Peyer's patch (tissue), 4 donors: ENCODE results near the gene PACSIN2.

Experiments used
- POLR2A ChIP-seq, 2 donors: fragments of 450-650 bp; IDR thresholded peaks; one replicate each; pipeline ENCODE4 v1.5.1; 2017; ENCODE audit warnings: antibody characterized with exemption in 2 of 2, mild to moderate bottlenecking in 2 of 2, moderate library complexity in 2 of 2
- TF ChIP-seq, protein P1 (sequence below), 6 experiments: fragments of 450-650 bp in 4 of 6; fragments of 200-600 bp in 2 of 6; sonication (generic) in 1 of 6; IDR thresholded peaks; one replicate each; pipeline ENCODE4 v1.5.1; 2017 to 2019; ENCODE audit warnings: antibody characterized with exemption in 6 of 6, mild to moderate bottlenecking in 3 of 6, moderate library complexity in 1 of 6

DNA sequence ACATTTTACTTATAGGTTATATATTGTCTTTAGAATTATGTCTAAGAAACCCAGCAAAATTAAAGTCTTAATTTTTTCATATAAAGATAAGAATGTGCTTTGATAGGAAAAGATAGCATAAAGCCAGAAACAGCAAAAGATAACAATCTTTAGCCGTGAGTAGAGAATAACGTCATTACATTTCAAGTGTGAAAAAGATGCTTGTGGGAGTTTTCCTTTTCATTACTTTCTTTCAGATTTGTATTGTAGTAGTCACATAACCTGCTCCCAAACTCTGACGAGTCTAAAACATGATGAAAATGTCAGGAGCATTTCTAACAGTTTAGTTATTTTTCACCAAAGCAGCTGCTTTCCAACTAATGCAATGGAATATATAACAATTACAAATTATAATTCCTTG lies 189.2 kb downstream of the PACSIN2 start:
- TF ChIP-seq, protein P1, sequence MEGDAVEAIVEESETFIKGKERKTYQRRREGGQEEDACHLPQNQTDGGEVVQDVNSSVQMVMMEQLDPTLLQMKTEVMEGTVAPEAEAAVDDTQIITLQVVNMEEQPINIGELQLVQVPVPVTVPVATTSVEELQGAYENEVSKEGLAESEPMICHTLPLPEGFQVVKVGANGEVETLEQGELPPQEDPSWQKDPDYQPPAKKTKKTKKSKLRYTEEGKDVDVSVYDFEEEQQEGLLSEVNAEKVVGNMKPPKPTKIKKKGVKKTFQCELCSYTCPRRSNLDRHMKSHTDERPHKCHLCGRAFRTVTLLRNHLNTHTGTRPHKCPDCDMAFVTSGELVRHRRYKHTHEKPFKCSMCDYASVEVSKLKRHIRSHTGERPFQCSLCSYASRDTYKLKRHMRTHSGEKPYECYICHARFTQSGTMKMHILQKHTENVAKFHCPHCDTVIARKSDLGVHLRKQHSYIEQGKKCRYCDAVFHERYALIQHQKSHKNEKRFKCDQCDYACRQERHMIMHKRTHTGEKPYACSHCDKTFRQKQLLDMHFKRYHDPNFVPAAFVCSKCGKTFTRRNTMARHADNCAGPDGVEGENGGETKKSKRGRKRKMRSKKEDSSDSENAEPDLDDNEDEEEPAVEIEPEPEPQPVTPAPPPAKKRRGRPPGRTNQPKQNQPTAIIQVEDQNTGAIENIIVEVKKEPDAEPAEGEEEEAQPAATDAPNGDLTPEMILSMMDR (IDR thresholded peaks at IDR 0.05) = no peak
- no peak for TF ChIP-seq POLR2A (IDR thresholded peaks at IDR 0.05)
